ENCODE results near the gene TSPAN9.
A peak's percentile ranks its signal among the peaks of the same experiment; 100 is the strongest.

Gene TSPAN9

GRCh38 chr12:3171195-3171591 is 94.0 kb downstream of the TSPAN9 start:
- TF ChIP-seq CTCF (IDR thresholded peaks at IDR 0.05; ENCODE audit: poor library complexity, severe bottlenecking): no peak
- no peaks in the 10 kb centered on the region for H3K27me3 ChIP-seq (ENCODE audit: insufficient read depth, poor library complexity, severe bottlenecking)
- peaks cover 37% of the 10 kb centered on the region for H3K4me1 ChIP-seq (ENCODE audit: insufficient read depth, poor library complexity, severe bottlenecking)
- H3K9me3 ChIP-seq (ENCODE audit: severe bottlenecking): no peaks in the 10 kb centered on the region
- H3K36me3 ChIP-seq (ENCODE audit: low read depth): no peaks in the 10 kb centered on the region
- H3K27ac ChIP-seq (ENCODE audit: poor library complexity, severe bottlenecking): peak overlapping the region; percentile 82
- no peak overlapping the region for H3K4me3 ChIP-seq (ENCODE audit: severe bottlenecking)
- no peak for ATAC-seq (ENCODE audit: low read depth)
- DNase-seq (ENCODE audit: low spot score): no peak

- Histone ChIP-seq H3K27ac (ENCODE audit: poor library complexity, severe bottlenecking) (no peak overlapping the region), H3K9me3 (ENCODE audit: severe bottlenecking) (no peaks in the 10 kb centered on the region), H3K36me3 (ENCODE audit: low read depth) (no peaks in the 10 kb centered on the region), H3K4me3 (ENCODE audit: severe bottlenecking) (no peak overlapping the region), H3K27me3 (ENCODE audit: insufficient read depth, poor library complexity, severe bottlenecking) (no peaks in the 10 kb centered on the region), H3K4me1 (ENCODE audit: insufficient read depth, poor library complexity, severe bottlenecking) (peaks cover 37% of the 10 kb centered on the region)
- DNase-seq (ENCODE audit: low spot score) (no peak), ATAC-seq (ENCODE audit: low read depth) (no peak)
- TF ChIP-seq CTCF (IDR thresholded peaks at IDR 0.05; ENCODE audit: poor library complexity, severe bottlenecking): no peak
These were observed 95.2 kb downstream of the TSPAN9 start for GRCh38 chr12:3172124-3173007.

GRCh38 chr12:3173008-3173553 is 95.9 kb downstream of the TSPAN9 start:
- H3K4me1 ChIP-seq (ENCODE audit: insufficient read depth, poor library complexity, severe bottlenecking): peaks cover 34% of the 10 kb centered on the region
- no peak overlapping the region for H3K4me3 ChIP-seq (ENCODE audit: severe bottlenecking)
- TF ChIP-seq CTCF (IDR thresholded peaks at IDR 0.05; ENCODE audit: poor library complexity, severe bottlenecking): no peak
- no peaks in the 10 kb centered on the region for H3K27me3 ChIP-seq (ENCODE audit: insufficient read depth, poor library complexity, severe bottlenecking)
- H3K9me3 ChIP-seq (ENCODE audit: severe bottlenecking): no peaks in the 10 kb centered on the region
- DNase-seq (ENCODE audit: low spot score) (no peak), ATAC-seq (ENCODE audit: low read depth) (no peak)
- H3K27ac ChIP-seq (ENCODE audit: poor library complexity, severe bottlenecking): no peak overlapping the region
- H3K36me3 ChIP-seq (ENCODE audit: low read depth): no peaks in the 10 kb centered on the region

GRCh38 chr12:3173912-3174311 is 96.7 kb downstream of the TSPAN9 start:
- Histone ChIP-seq H3K4me3 (ENCODE audit: severe bottlenecking) (no peak overlapping the region), H3K4me1 (ENCODE audit: insufficient read depth, poor library complexity, severe bottlenecking) (peaks cover 28% of the 10 kb centered on the region), H3K27me3 (ENCODE audit: insufficient read depth, poor library complexity, severe bottlenecking) (no peaks in the 10 kb centered on the region), H3K9me3 (ENCODE audit: severe bottlenecking) (no peaks in the 10 kb centered on the region), H3K27ac (ENCODE audit: poor library complexity, severe bottlenecking) (no peak overlapping the region), H3K36me3 (ENCODE audit: low read depth) (no peaks in the 10 kb centered on the region)
- no peak for TF ChIP-seq CTCF (IDR thresholded peaks at IDR 0.05; ENCODE audit: poor library complexity, severe bottlenecking)
- ATAC-seq (ENCODE audit: low read depth) (no peak), DNase-seq (ENCODE audit: low spot score) (no peak)

- no peaks in the 10 kb centered on the region for H3K9me3 ChIP-seq (ENCODE audit: severe bottlenecking)
- H3K27me3 ChIP-seq (ENCODE audit: insufficient read depth, poor library complexity, severe bottlenecking): no peaks in the 10 kb centered on the region
- no peaks in the 10 kb centered on the region for H3K36me3 ChIP-seq (ENCODE audit: low read depth)
- DNase-seq (ENCODE audit: low spot score) (no peak), ATAC-seq (ENCODE audit: low read depth) (no peak)
- TF ChIP-seq CTCF (IDR thresholded peaks at IDR 0.05; ENCODE audit: poor library complexity, severe bottlenecking): no peak
- peaks cover 15% of the 10 kb centered on the region for H3K4me1 ChIP-seq (ENCODE audit: insufficient read depth, poor library complexity, severe bottlenecking)
- H3K4me3 ChIP-seq (ENCODE audit: severe bottlenecking): no peak overlapping the region
- H3K27ac ChIP-seq (ENCODE audit: poor library complexity, severe bottlenecking): no peak overlapping the region
These were observed 98.1 kb downstream of the TSPAN9 start for GRCh38 chr12:3175238-3175637.
